Ascending aorta (tissue), 2 donors: ENCODE measurements around the gene TMEM63C. TPM values are rescaled to one million over a fixed set of nuclear protein-coding genes. Genes with fewer than 3 reads are reported as not detected.

ENCODE experiments used
- DNase-seq, 2 donors: peaks; one replicate each; pipeline ENCODE4 v3.0.0-alpha.2; 2019; ENCODE audit warnings: low spot score in 2 of 2
- H3K27ac ChIP-seq, 2 donors: fragments of 200-600 bp; sonication (generic); one replicate each; pipeline ENCODE4 v1.5.1; 2016 to 2017; ENCODE audit warnings: mild to moderate bottlenecking in 1 of 2
- H3K27me3 ChIP-seq: fragments of 200-600 bp; sonication (generic); one replicate; pipeline ENCODE4 v1.5.1; 2017
- H3K36me3 ChIP-seq, 2 donors: fragments of 200-600 bp; sonication (generic); one replicate each; pipeline ENCODE4 v1.5.1; 2016
- H3K4me1 ChIP-seq, 2 donors: fragments of 200-600 bp; sonication (generic); one replicate each; pipeline ENCODE4 v1.5.1; 2016 to 2017; ENCODE audit warnings: mild to moderate bottlenecking in 1 of 2
- H3K4me3 ChIP-seq, 2 donors: fragments of 200-600 bp; sonication (generic); one replicate each; pipeline ENCODE4 v1.5.1; 2016 to 2017; ENCODE audit warnings: mild to moderate bottlenecking in 1 of 2
- H3K9me3 ChIP-seq, 2 donors: fragments of 200-600 bp; sonication (generic); one replicate each; pipeline ENCODE4 v1.5.1; 2016
- intact Hi-C: fragments of 100-400 bp; cut with DNase I; formaldehyde crosslinking; loops from one replicate; pipeline ENCODE4 v1.15.1; 2023
- total RNA-seq: library from RNA; depleted of rRNA; stranded (reverse); fragments of >200 nt; gene quantifications from one replicate; pipeline ENCODE4 v1.1.0, GENCODE V29; 2016
- TF ChIP-seq, protein P1 (sequence below), 3 experiments: fragments of 200-600 bp in 2 of 3; fragments of 450-650 bp in 1 of 3; sonication (generic) in 2 of 3; IDR thresholded peaks; one replicate each; pipeline ENCODE4 v1.5.1; 2016 to 2019; ENCODE audit warnings: antibody characterized with exemption in 3 of 3, mild to moderate bottlenecking in 1 of 3, moderate library complexity in 1 of 3

Gene TMEM63C
- total RNA-seq, 1 donor from 2014 or later, result 0.11 TPM

DNA sequence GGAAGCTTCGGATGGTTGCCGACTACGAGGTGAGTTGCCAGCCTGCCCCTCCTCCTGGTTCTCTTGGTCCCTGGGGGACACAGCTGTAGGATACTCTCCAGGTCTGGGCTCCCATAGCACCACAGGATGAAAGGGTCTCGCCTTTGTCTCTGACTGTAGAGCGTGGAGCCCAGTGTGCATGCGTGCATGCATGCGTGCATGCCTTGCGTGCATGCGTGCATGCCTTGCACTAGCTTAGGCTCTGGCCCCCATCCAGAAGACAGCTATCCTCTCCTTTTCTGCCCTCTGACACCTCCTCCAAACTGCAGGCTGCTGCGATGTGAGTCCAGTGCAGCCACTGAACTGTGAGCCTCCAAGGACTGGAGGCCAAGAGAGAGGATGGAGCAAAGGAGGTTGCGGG lies 70.3 kb downstream of the TMEM63C start:
- H3K9me3 ChIP-seq, result no peaks in the 10 kb centered on the region
- no peaks in the 10 kb centered on the region for H3K36me3 ChIP-seq
- intact Hi-C loops, result no loop called here
- DNase-seq, result no peak
- TF ChIP-seq, protein P1, sequence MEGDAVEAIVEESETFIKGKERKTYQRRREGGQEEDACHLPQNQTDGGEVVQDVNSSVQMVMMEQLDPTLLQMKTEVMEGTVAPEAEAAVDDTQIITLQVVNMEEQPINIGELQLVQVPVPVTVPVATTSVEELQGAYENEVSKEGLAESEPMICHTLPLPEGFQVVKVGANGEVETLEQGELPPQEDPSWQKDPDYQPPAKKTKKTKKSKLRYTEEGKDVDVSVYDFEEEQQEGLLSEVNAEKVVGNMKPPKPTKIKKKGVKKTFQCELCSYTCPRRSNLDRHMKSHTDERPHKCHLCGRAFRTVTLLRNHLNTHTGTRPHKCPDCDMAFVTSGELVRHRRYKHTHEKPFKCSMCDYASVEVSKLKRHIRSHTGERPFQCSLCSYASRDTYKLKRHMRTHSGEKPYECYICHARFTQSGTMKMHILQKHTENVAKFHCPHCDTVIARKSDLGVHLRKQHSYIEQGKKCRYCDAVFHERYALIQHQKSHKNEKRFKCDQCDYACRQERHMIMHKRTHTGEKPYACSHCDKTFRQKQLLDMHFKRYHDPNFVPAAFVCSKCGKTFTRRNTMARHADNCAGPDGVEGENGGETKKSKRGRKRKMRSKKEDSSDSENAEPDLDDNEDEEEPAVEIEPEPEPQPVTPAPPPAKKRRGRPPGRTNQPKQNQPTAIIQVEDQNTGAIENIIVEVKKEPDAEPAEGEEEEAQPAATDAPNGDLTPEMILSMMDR (IDR thresholded peaks at IDR 0.05), result no peak
- no peaks in the 10 kb centered on the region for H3K27me3 ChIP-seq
- H3K4me1 ChIP-seq, result no peaks in the 10 kb centered on the region
- no peak overlapping the region for H3K4me3 ChIP-seq
- no peak overlapping the region for H3K27ac ChIP-seq

DNA sequence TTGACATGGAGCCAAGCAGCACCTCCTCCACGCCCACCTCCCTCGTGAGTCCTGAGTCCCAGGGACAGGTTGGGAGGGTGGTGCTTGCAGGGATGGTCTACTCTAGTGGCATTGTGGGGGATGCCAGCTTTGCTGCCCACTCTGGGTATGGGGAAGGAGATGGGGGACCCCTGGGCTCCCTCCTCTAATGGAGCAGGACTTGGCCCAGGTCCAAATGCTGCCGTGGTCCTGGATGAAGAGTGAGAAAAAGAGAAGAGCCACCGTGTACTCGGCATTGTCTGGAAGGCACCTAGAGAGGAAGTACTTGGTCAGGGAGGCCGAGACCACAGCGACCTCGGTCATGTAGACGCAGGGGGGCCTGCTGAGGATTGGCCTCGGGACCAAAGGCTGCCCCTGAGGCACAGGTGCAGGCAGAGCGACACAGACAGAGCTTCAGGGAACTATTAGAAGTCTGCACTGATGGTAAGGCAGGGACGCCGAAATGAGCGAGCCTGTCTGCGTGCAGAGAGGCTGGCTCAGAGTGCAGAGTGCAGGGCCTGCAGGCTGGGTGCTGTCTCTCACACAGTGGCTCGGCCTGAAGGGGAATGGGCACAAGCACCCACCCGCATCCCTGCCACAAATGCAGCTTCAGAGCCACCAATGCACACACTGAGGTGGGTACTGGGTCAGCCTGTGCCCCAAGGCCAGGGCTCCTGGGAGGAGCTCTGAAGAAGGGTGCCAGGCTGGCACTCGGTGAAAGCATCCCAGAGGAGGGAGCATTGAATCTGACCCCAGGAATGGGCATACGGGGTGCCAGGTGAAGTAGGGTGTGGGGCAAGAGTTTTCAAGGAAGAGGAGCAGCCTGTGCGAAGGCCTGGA lies 72.0 kb downstream of the TMEM63C start:
- TF ChIP-seq, protein P1 (IDR thresholded peaks at IDR 0.05), result no peak
- intact Hi-C loops, result no loop called here
- Histone ChIP-seq H3K27me3 (no peaks in the 10 kb centered on the region), H3K9me3 (no peaks in the 10 kb centered on the region), H3K4me3 (no peak overlapping the region), H3K36me3 (no peaks in the 10 kb centered on the region), H3K4me1 (no peaks in the 10 kb centered on the region), H3K27ac (no peak overlapping the region)
- no peak for DNase-seq

DNA sequence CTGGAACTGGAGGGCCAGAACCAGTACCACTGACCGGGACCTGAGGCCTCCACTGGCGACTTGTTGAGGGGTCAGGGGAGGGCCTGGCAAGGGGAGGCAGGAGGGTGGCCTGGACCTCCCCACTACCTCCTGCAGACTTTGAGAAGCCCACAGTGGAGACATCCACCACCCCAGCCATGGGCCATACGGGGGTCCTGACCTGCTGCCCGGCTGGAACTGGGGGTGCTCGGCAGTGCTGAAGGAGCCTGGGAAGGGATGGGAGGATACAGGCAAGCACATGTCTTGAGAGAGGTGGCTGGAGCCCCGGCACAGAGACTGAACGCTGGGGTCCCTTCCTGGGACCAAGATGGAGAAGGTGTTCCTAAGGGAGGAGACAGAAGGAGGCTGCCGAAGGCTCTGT lies 75.1 kb downstream of the TMEM63C start:
- intact Hi-C loops, result no loop called here
- no peaks in the 10 kb centered on the region for H3K36me3 ChIP-seq
- H3K27ac ChIP-seq, result no peak overlapping the region
- H3K4me1 ChIP-seq, result no peaks in the 10 kb centered on the region
- no peaks in the 10 kb centered on the region for H3K9me3 ChIP-seq
- no peaks in the 10 kb centered on the region for H3K27me3 ChIP-seq
- DNase-seq, result no peak
- TF ChIP-seq, protein P1 (IDR thresholded peaks at IDR 0.05), result no peak
- H3K4me3 ChIP-seq, result no peak overlapping the region

DNA sequence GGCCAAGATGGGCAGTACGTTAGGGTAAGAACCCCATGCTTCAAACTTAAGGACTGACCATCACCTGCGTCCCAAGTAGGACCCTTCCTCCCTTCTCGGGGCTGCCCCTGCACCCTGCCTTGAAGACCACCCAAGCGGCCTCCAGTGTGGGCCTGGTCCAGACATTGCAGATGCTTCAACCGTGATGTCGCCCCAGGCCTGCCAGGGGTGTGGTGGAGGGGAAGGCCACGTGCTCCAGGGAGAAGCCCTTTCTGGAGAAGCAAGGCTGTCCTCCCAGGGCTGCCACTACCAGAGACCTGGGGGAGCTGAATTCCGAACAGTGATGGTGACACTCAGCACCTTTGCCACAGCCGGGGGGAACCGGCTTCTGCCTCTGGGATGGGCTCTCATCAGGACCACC lies 76.1 kb downstream of the TMEM63C start:
- Histone ChIP-seq H3K27ac (no peak overlapping the region), H3K4me1 (no peaks in the 10 kb centered on the region), H3K4me3 (no peak overlapping the region), H3K36me3 (no peaks in the 10 kb centered on the region), H3K9me3 (no peaks in the 10 kb centered on the region), H3K27me3 (no peaks in the 10 kb centered on the region)
- DNase-seq, result no peak
- TF ChIP-seq, protein P1 (IDR thresholded peaks at IDR 0.05), result no peak
- intact Hi-C loops, result no loop called here

DNA sequence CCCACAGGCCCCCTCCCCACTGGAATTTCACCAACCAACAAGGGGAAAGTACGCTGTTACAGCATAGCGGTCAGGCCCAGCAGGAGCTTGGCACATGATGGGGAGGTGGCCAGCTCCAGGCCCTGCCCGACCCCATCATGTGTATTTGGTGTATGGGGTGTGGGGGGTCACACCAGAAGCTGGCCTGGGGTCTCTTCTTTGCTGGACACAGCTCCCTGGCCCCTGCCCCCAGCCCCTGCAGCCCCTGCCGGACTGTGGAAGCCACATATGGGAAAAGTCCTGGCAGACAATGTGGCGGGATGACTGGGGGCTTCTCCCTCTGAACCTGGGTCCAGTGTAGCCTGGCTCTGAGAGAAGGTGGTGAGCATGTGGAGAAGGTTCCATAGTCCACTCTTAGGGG lies 77.0 kb downstream of the TMEM63C start:
- Histone ChIP-seq H3K4me3 (no peak overlapping the region), H3K27ac (no peak overlapping the region), H3K36me3 (no peaks in the 10 kb centered on the region), H3K9me3 (no peaks in the 10 kb centered on the region), H3K27me3 (no peaks in the 10 kb centered on the region), H3K4me1 (no peaks in the 10 kb centered on the region)
- TF ChIP-seq, protein P1 (IDR thresholded peaks at IDR 0.05), result no peak
- intact Hi-C loops, result no loop called here
- DNase-seq, result no peak
